ENCODE results near the gene IFIT1B. TPM values are rescaled to one million over a fixed set of nuclear protein-coding genes. Genes with fewer than 3 reads are reported as not detected.
A peak's percentile ranks its signal among the peaks of the same experiment; 100 is the strongest.

IFIT1B gene
- total RNA-seq, 1 donor from 2014 or later = not detected

- peaks cover 58% of the 10 kb centered on the region for H3K4me1 ChIP-seq
- intact Hi-C loops (cut with DNase I) = no loop called here
- DNase-seq (ENCODE audit: extremely low spot score in 2 of 2) = no peak
- H3K27me3 ChIP-seq = no peaks in the 10 kb centered on the region
- peak overlapping the region; percentile 79 for H3K27ac ChIP-seq
- H3K9me3 ChIP-seq = no peaks in the 10 kb centered on the region
- H3K36me3 ChIP-seq = no peaks in the 10 kb centered on the region
- TF ChIP-seq POLR2A (IDR thresholded peaks at IDR 0.05) = no peak
- TF ChIP-seq CTCF (IDR thresholded peaks at IDR 0.05) = no peak
- peak in 1 of 2 donors; percentile 67 for TF ChIP-seq POLR2AphosphoS5 (IDR thresholded peaks at IDR 0.05; ENCODE audit: insufficient read depth in 1 of 2, low read depth in 1 of 2)
- H3K4me3 ChIP-seq = peak overlapping the region; percentile 4 to 34
These were observed 45.7 kb upstream of the IFIT1B start for GRCh38 chr10:89332123-89332633.

GRCh38 chr10:89335226-89335625 lies 42.6 kb upstream of the IFIT1B start:
- peaks cover 37% of the 10 kb centered on the region for H3K4me1 ChIP-seq

GRCh38 chr10:89336241-89336640 lies 41.6 kb upstream of the IFIT1B start:
- peaks cover 27% of the 10 kb centered on the region for H3K4me1 ChIP-seq
- no peaks in the 10 kb centered on the region for H3K27me3 ChIP-seq
- H3K27ac ChIP-seq = no peak overlapping the region
- intact Hi-C loops (cut with DNase I) = no loop called here
- no peak for TF ChIP-seq POLR2AphosphoS5 (IDR thresholded peaks at IDR 0.05; ENCODE audit: insufficient read depth in 1 of 2, low read depth in 1 of 2)
- no peak for TF ChIP-seq POLR2A (IDR thresholded peaks at IDR 0.05)
- TF ChIP-seq CTCF (IDR thresholded peaks at IDR 0.05) = no peak
- no peak for DNase-seq (ENCODE audit: extremely low spot score in 2 of 2)
- no peaks in the 10 kb centered on the region for H3K9me3 ChIP-seq
- no peak overlapping the region for H3K4me3 ChIP-seq
- H3K36me3 ChIP-seq = peaks cover 0 to 20% of the 10 kb centered on the region in 2 donors

More at GRCh38 chr10:89335226-89335625, 42.6 kb upstream of the IFIT1B start:
- Histone ChIP-seq H3K4me3 (no peak overlapping the region), H3K36me3 (peaks cover 0 to 20% of the 10 kb centered on the region in 2 donors), H3K9me3 (no peaks in the 10 kb centered on the region), H3K27ac (no peak overlapping the region), H3K27me3 (no peaks in the 10 kb centered on the region)
- no peak for DNase-seq (ENCODE audit: extremely low spot score in 2 of 2)
- intact Hi-C loops (cut with DNase I) = no loop called here
- TF ChIP-seq CTCF (IDR thresholded peaks at IDR 0.05) = no peak
- no peak for TF ChIP-seq POLR2AphosphoS5 (IDR thresholded peaks at IDR 0.05; ENCODE audit: insufficient read depth in 1 of 2, low read depth in 1 of 2)
- TF ChIP-seq POLR2A (IDR thresholded peaks at IDR 0.05) = no peak

GRCh38 chr10:89337484-89337883 lies 40.4 kb upstream of the IFIT1B start:
- TF ChIP-seq POLR2A (IDR thresholded peaks at IDR 0.05) = no peak
- TF ChIP-seq POLR2AphosphoS5 (IDR thresholded peaks at IDR 0.05; ENCODE audit: insufficient read depth in 1 of 2, low read depth in 1 of 2) = no peak
- TF ChIP-seq CTCF (IDR thresholded peaks at IDR 0.05) = no peak
- Histone ChIP-seq H3K9me3 (no peaks in the 10 kb centered on the region), H3K27me3 (no peaks in the 10 kb centered on the region), H3K27ac (no peak overlapping the region), H3K4me1 (peaks cover 18% of the 10 kb centered on the region), H3K36me3 (peaks cover 0 to 20% of the 10 kb centered on the region in 2 donors), H3K4me3 (no peak overlapping the region)
- intact Hi-C loops (cut with DNase I) = no loop called here
- no peak for DNase-seq (ENCODE audit: extremely low spot score in 2 of 2)

DNA sequence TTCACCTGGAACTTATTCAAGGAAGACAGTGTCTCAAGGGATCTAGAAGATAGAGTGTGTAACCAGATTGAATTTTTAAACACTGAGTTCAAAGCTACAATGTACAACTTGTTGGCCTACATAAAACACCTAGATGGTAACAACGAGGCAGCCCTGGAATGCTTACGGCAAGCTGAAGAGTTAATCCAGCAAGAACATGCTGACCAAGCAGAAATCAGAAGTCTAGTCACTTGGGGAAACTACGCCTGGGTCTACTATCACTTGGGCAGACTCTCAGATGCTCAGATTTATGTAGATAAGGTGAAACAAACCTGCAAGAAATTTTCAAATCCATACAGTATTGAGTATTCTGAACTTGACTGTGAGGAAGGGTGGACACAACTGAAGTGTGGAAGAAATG lies 39.1 kb upstream of the IFIT1B start:
- DNase-seq (ENCODE audit: extremely low spot score in 2 of 2) = no peak
- no peaks in the 10 kb centered on the region for H3K27me3 ChIP-seq
- no peak for TF ChIP-seq CTCF (IDR thresholded peaks at IDR 0.05)
- TF ChIP-seq POLR2A (IDR thresholded peaks at IDR 0.05) = no peak
- TF ChIP-seq POLR2AphosphoS5 (IDR thresholded peaks at IDR 0.05; ENCODE audit: insufficient read depth in 1 of 2, low read depth in 1 of 2) = no peak
- H3K9me3 ChIP-seq = no peaks in the 10 kb centered on the region
- intact Hi-C loops (cut with DNase I) = no loop called here
- no peak overlapping the region for H3K27ac ChIP-seq
- peaks cover 6% of the 10 kb centered on the region for H3K4me1 ChIP-seq
- H3K36me3 ChIP-seq = peaks cover 0 to 20% of the 10 kb centered on the region in 2 donors
- H3K4me3 ChIP-seq = no peak overlapping the region

Data from vagina (tissue), 2 donors.